Activated CD4-positive, alpha-beta T cell treated with anti-CD3 and anti-CD28 coated beads, Interleukin-2, amount 50 U/mL, for 16 hours (primary cell): Measurements from ENCODE around the gene BSG.
A peak's percentile ranks its signal among the peaks of the same experiment; 100 is the strongest.
"Not testable (repeated sequence)": the region's sequence is repeated elsewhere in the genome, so short reads cannot be mapped to it uniquely, and the experiment has no call there.

Experiments
- DNase-seq: peaks from one replicate; pipeline ENCODE4 v3.0.0-alpha.2; 2020

BSG gene

DNA sequence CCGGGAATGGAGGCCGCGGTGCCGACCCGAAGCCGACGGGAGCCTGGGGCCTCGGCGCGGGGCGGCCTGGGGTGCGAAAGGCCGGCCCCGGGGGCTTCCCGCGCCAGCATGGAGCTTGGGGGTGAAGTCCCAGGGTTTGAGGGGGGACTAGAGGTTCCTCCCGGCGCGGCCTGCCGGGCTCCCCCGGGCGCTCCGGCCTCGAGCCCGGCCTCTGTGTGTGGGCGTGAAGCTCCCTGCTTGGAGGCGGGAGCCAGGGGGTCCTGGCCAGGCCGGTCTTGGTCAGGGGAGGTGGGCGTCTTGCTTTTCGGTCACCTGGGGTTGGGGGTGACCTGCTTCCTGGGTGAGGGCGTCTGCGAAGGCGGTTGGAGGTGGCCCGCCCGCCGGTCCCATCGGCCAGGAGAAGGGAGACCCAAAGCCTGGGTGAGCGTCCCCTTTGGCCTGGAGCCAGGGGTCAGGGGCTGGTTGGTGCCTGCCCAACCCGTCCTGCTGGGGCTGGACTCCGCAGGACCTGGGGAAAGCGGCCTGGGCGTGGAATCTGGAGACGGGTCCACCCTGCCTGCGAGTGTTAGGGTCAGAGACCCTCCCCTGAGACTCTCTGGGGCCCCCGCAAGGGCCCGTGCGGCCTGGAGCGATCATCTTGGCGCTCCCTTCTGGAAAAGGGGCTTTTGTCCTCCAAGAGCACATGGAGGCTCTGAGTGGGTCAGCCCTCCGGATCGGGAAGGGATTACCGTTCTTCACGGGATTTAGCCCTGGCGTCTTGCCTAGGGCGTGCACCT lies 535 bp downstream of the BSG start:
- no peak for DNase-seq

DNA sequence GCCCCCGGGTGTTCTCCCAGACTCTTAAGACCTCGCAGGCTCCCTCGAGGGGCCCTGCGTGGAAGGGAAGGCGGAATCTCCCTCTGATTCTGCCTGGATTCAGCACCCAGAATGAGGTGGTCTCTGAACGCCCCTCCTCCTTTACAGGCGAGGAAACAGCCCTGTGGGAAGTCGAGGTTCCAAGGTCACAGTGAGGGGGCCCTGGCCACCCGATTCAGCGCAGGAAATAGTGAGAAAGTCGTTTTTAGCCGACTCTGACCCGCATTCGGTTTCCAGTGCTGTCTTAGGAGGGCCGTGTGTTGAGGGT lies 1.1 kb downstream of the BSG start:
- DNase-seq = no peak

- no peak for DNase-seq
These were observed 2.5 kb downstream of the BSG start for GRCh38 chr19:574658-575526.

- DNase-seq = no peak
These were observed 3.4 kb downstream of the BSG start for GRCh38 chr19:575527-576506.

DNA sequence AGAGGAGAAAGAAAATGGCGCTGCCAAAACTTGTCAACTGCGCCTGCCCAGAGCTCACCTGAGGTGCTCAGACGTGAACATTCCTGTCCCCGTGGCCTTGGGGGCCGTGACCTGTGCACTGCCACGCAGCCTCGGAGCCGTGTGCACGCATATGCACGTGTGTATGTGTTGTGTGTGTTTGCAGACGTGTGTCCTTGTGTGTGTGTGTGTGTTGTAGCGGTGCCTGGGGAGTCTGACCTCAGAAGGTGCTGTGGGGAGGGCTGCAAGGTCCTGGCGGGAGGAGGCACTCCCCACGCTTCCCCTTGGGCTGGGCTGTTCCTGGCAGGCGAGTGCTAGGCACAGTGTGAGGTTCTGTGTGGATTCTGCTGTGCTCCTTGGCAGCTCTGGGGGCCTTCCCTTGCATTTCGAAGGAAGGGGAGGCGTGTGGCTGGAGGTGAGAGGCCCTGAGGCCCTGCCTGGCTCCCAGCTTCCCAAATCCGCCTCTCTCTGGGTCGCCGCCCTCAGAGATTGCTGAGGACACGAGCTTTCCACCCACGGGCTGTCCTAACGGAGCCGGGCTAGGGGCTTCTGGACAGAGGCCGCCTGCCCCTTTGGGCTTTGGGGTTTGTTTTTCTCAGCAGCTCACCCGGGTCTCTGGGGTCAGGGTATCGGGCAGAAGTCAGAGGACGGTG lies 4.5 kb downstream of the BSG start:
- no peak for DNase-seq

- no peak for DNase-seq
These were observed 5.3 kb downstream of the BSG start for GRCh38 chr19:577439-578392.

- no peak for DNase-seq
These were observed 6.9 kb downstream of the BSG start for GRCh38 chr19:579111-579841.

GRCh38 chr19:579842-580155 lies 7.4 kb downstream of the BSG start:
- DNase-seq = no peak

GRCh38 chr19:580274-580835 lies 8.0 kb downstream of the BSG start:
- DNase-seq = no peak

DNA sequence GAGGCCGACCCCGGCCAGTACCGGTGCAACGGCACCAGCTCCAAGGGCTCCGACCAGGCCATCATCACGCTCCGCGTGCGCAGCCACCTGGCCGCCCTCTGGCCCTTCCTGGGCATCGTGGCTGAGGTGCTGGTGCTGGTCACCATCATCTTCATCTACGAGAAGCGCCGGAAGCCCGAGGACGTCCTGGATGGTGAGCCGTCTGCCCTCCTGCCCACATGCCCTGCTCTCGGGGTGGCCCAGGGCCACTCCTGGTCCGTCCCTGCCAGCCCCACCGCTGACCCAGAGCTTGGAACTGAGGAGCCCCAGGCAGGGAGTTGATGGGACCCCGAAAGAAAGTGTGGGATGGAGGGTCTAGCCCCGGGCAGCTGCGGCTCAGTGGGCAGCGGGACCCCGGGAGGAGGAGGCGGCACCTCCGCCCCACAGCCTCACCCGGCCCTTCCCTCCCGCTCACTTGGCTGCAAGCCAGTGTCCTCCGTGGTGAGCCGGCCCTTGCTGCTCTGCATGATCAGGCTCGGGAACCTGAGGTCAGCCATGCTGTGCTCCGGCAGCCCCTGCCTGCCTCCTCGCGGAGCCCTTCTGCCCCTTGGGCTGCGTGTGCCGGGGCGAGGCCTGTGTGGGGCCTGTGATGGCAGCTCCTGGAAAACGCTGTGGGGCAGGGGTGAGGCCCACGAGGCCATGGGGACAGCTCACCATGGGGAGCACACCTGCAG lies 9.2 kb downstream of the BSG start:
- no peak for DNase-seq

DNA sequence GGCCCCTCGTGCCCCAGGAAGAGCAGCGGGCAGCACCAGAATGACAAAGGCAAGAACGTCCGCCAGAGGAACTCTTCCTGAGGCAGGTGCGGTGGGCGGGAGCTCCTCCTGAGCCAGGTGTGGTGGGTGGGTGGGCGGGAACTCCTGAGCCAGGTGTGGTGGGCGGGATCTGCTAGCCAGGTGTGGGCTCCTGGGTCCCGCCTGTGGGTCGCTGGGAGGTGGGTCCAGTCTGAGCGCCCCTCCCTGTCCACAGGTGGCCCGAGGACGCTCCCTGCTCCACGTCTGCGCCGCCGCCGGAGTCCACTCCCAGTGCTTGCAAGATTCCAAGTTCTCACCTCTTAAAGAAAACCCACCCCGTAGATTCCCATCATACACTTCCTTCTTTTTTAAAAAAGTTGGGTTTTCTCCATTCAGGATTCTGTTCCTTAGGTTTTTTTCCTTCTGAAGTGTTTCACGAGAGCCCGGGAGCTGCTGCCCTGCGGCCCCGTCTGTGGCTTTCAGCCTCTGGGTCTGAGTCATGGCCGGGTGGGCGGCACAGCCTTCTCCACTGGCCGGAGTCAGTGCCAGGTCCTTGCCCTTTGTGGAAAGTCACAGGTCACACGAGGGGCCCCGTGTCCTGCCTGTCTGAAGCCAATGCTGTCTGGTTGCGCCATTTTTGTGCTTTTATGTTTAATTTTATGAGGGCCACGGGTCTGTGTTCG lies 10.3 kb downstream of the BSG start:
- DNase-seq = no peak

DNA sequence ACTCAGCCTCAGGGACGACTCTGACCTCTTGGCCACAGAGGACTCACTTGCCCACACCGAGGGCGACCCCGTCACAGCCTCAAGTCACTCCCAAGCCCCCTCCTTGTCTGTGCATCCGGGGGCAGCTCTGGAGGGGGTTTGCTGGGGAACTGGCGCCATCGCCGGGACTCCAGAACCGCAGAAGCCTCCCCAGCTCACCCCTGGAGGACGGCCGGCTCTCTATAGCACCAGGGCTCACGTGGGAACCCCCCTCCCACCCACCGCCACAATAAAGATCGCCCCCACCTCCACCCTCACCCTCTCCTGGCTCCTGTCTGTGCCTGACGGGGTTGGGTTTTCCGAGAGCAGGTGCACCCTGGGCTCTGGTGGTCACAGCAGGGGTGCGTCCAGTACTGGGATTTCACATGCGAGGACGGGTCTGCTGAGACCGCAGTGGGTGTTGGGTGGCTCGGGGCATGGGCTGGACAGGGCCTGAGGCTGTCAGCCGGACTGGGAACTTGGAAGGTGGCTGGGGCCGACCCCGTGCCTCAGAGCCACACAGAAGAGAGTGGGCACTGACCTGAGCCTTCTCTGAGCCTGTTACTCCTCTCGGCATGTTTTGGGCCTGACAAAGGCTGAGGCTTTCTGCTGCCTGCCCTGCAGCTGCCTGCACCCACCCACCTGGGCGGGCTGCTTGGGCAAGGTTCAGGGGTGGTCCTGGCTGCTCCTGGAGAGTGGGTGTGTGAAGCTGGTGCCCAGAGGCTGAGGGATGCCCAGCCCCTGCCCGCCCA lies 11.0 kb downstream of the BSG start:
- DNase-seq = no peak

DNA sequence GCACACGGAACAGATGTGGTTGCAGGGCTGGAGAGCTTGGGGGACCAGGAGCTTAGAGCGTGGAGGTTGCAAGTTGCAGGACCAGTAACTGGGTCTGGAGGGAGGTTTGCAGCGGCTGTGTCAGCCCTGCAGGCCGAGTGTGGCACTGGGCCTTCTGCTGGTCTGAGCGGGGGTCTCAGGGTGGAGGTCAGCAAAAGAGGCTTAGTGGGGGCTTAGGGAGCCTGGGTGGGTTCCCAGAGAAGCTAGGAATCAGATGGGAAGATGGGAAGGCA lies 11.5 kb downstream of the BSG start:
- no peak for DNase-seq

GRCh38 chr19:584240-585001 lies 12.0 kb downstream of the BSG start:
- DNase-seq = peak; percentile 54

GRCh38 chr19:585146-585545 lies 12.8 kb downstream of the BSG start:
- DNase-seq = not testable (repeated sequence)

- no peak for DNase-seq
These were observed 13.2 kb downstream of the BSG start for GRCh38 chr19:585551-586110.

DNA sequence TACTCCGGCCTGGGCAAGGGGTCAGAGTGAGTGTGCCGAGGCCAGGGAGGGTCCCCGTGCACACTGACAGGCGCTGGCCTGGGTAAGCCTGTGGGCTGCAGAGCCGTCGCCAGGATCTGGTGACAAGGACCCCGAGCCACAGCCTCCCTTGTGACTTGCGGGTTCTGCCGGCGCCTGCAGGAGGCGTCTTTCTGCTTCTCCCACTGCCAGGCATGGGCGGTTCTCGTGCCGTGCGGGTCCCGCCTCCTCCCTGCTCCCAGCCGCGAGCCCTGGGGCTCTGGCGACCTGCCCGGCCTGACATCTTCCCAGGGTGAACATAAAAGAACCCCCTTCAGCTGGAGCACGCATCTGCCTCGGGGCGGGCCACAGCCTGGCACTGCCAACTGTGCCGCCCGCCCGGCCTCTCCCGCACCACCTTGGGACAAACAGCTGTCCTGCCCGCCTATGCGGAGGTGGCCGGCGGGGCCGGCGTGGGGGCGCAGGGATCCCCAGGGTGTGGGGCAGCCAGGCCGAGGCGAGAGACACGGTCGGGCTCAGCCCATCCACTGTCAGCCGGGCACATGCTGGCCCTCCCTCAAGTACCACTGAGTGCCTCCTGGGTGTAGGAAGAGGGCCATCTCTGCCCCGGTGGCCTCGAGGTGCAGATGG lies 15.8 kb downstream of the BSG start:
- peak; percentile 68 for DNase-seq
